Neuronal stem cell (in vitro differentiated cells): ENCODE results near the gene TPM2.

Experiments used
- DNase-seq: peaks from one replicate; pipeline ENCODE4 v3.0.0-alpha.2; 2013; ENCODE audit warnings: low spot score
- H2AFZ ChIP-seq: one replicate; pipeline ENCODE4 v1.6.1; 2013; ENCODE audit warnings: mild to moderate bottlenecking, low read length, inconsistent platforms
- H2AK5ac ChIP-seq: 2 replicates; pipeline ENCODE4 v1.6.1; 2013; ENCODE audit warnings: low read depth, mild to moderate bottlenecking, inconsistent platforms, low read length, moderate library complexity, mixed read lengths
- H2BK120ac ChIP-seq: 2 replicates; pipeline ENCODE4 v1.6.1; 2013; ENCODE audit warnings: low read depth, mild to moderate bottlenecking, inconsistent platforms, low read length, moderate library complexity, mixed read lengths
- H2BK12ac ChIP-seq: one replicate; pipeline ENCODE4 v1.6.1; 2013; ENCODE audit warnings: low read length, inconsistent platforms
- H2BK15ac ChIP-seq: 2 replicates; pipeline ENCODE4 v1.6.1; 2013; ENCODE audit warnings: mild to moderate bottlenecking, low read length, inconsistent platforms, mixed read lengths
- H2BK5ac ChIP-seq: one replicate; pipeline ENCODE4 v1.6.1; 2013; ENCODE audit warnings: inconsistent platforms, mild to moderate bottlenecking, low read length, moderate library complexity
- H3K14ac ChIP-seq: one replicate; pipeline ENCODE4 v1.6.1; 2013; ENCODE audit warnings: low read length, inconsistent platforms
- H3K18ac ChIP-seq: 2 replicates; pipeline ENCODE4 v1.6.1; 2013; ENCODE audit warnings: low read length, inconsistent platforms
- H3K23ac ChIP-seq: 2 replicates; pipeline ENCODE4 v1.6.1; 2013; ENCODE audit warnings: low read depth, mild to moderate bottlenecking, mixed read lengths, low read length, inconsistent platforms; ENCODE audit not compliant: poor library complexity
- H3K27ac ChIP-seq: replicated peaks from 3 replicates; pipeline ENCODE4 v1.5.1; 2013; ENCODE audit warnings: low read length, inconsistent platforms
- H3K27me3 ChIP-seq, 3 experiments: 2 replicates each; pipeline ENCODE4 v1.6.1; 2013; ENCODE audit warnings: low read length in 3 of 3, mild to moderate bottlenecking in 2 of 3, inconsistent platforms in 1 of 3, low read depth in 1 of 3, mixed read lengths in 1 of 3, moderate library complexity in 1 of 3; ENCODE audit not compliant: control insufficient read depth in 3 of 3, insufficient read depth in 3 of 3
- H3K36me3 ChIP-seq, 2 donors: replicated peaks in 1 of 2; 2 replicates each; pipeline ENCODE4 v1.6.1; 2013; ENCODE audit warnings: low read length in 2 of 2; ENCODE audit not compliant: control insufficient read depth in 2 of 2, insufficient read depth in 2 of 2
- H3K4ac ChIP-seq: 2 replicates; pipeline ENCODE4 v1.6.1; 2013; ENCODE audit warnings: inconsistent platforms, mild to moderate bottlenecking, low read length, moderate library complexity
- H3K4me1 ChIP-seq, 2 donors: 1 replicate in 1 of 2; 2 replicates in 1 of 2; pipeline ENCODE4 v1.6.1; 2013; ENCODE audit warnings: low read length in 2 of 2, low read depth in 1 of 2; ENCODE audit not compliant: control insufficient read depth in 2 of 2, insufficient read depth in 1 of 2
- H3K4me2 ChIP-seq: one replicate; pipeline ENCODE4 v1.6.1; 2013; ENCODE audit warnings: mild to moderate bottlenecking, low read length, inconsistent platforms; ENCODE audit not compliant: insufficient read depth, poor library complexity, severe bottlenecking
- H3K4me3 ChIP-seq, 2 donors: 2 replicates each; pipeline ENCODE4 v1.5.1; 2013; ENCODE audit warnings: low read length in 2 of 2, mild to moderate bottlenecking in 2 of 2, inconsistent platforms in 1 of 2, moderate library complexity in 1 of 2
- H3K79me1 ChIP-seq: one replicate; pipeline ENCODE4 v1.6.1; 2013; ENCODE audit warnings: low read depth, mild to moderate bottlenecking, inconsistent platforms, low read length, moderate library complexity
- H3K9ac ChIP-seq: one replicate; pipeline ENCODE4 v1.6.1; 2013; ENCODE audit warnings: mild to moderate bottlenecking, low read depth, low read length, inconsistent platforms; ENCODE audit not compliant: poor library complexity
- H3K9me3 ChIP-seq, 2 donors: replicated peaks in 1 of 2; 2 replicates each; pipeline versions ENCODE3 to v1.6.1; 2013; ENCODE audit warnings: low read length in 2 of 2, mild to moderate bottlenecking in 2 of 2, inconsistent platforms in 1 of 2, low read depth in 1 of 2, mixed read lengths in 1 of 2, moderate library complexity in 1 of 2; ENCODE audit not compliant: control insufficient read depth in 2 of 2, insufficient read depth in 1 of 2
- H4K8ac ChIP-seq: one replicate; pipeline ENCODE4 v1.6.1; 2013; ENCODE audit warnings: low read depth, mild to moderate bottlenecking, inconsistent platforms, low read length, moderate library complexity
- H4K91ac ChIP-seq: one replicate; pipeline ENCODE4 v1.6.1; 2013; ENCODE audit warnings: low read length, low read depth, mild to moderate bottlenecking, inconsistent platforms; ENCODE audit not compliant: poor library complexity
- WGBS, 2 donors: extraction: QIAGEN DNeasy Blood & Tissue Kit; methylation state at CpG; one replicate each; pipeline ENCODE4 v1.1.7; 2013; ENCODE audit warnings: missing lambda C conversion rate in 2 of 2, mixed read lengths in 1 of 2; ENCODE audit not compliant: insufficient read length in 2 of 2, insufficient replicate concordance in 1 of 2; ENCODE audit errors: extremely low coverage in 2 of 2; 5-methylcytosine and 5-hydroxymethylcytosine counted together

Gene TPM2

GRCh38 chr9:35680331-35681105 is 9.2 kb downstream of the TPM2 start:
- Histone ChIP-seq H3K4me3 (no peak overlapping the region), H3K4ac (no peak overlapping the region), H2AK5ac (peak overlapping the region; percentile 31), H3K27ac (peak overlapping the region; percentile 36), H3K9me3 (no peaks in the 10 kb centered on the region), H3K23ac (peak overlapping the region; percentile 6), H3K18ac (no peak overlapping the region), H2BK12ac (no peak overlapping the region), H3K4me2 (no peak overlapping the region), H3K4me1 (peaks cover 0 to 16% of the 10 kb centered on the region in 2 donors), H3K14ac (no peak overlapping the region), H3K79me1 (no peaks in the 10 kb centered on the region), H2AFZ (no peak overlapping the region), H4K8ac (no peak overlapping the region), H3K27me3 (peaks cover 0 to 5% (median 0%) of the 10 kb centered on the region in 3 experiments), H4K91ac (no peak overlapping the region), H3K36me3 (peaks cover 19 to 32% of the 10 kb centered on the region in 2 donors), H2BK5ac (no peak overlapping the region), H2BK120ac (no peak overlapping the region), H3K9ac (no peak overlapping the region), H2BK15ac (no peak overlapping the region)
- WGBS, 2 donors = no CpG with 5 or more reads among the region's 15 CpGs
- no peak for DNase-seq

DNA sequence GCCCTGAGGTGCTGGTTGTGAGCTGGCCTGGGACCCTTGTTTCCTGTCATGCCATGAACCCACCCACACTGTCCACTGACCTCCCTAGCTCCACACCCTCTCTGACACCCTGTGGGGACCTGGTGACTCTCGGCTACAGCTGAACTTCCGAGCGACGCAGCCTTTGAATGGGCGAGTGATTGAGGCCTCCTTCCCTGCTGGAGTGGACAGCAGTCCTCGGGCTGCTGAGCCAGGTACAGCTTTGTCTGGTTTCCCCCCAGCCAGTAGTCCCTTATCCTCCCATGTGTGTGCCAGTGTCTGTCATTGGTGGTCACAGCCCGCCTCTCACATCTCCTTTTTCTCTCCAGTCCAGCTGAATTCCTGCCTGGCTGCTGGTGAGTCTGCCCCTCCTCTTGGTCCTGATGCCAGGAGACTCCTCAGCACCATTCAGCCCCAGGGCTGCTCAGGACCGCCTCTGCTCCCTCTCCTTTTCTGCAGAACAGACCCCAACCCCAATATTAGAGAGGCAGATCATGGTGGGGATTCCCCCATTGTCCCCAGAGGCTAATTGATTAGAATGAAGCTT is 9.9 kb downstream of the TPM2 start:
- no peak overlapping the region for H3K4me2 ChIP-seq
- no peaks in the 10 kb centered on the region for H3K79me1 ChIP-seq
- H3K4me3 ChIP-seq = no peak overlapping the region
- peak overlapping the region; percentile 39 for H3K18ac ChIP-seq
- no CpG with 5 or more reads among the region's 8 CpGs for WGBS, 2 donors
- H2BK12ac ChIP-seq = no peak overlapping the region
- no peak overlapping the region for H2AFZ ChIP-seq
- no peak overlapping the region for H3K4ac ChIP-seq
- H3K9ac ChIP-seq = no peak overlapping the region
- H4K8ac ChIP-seq = no peak overlapping the region
- peak overlapping the region; percentile 40 for H2BK15ac ChIP-seq
- no peak overlapping the region for H3K14ac ChIP-seq
- H3K23ac ChIP-seq = peak overlapping the region; percentile 59
- no peak overlapping the region for H3K27ac ChIP-seq
- peaks cover 0 to 10% (median 0%) of the 10 kb centered on the region in 3 experiments for H3K27me3 ChIP-seq
- no peak overlapping the region for H4K91ac ChIP-seq
- no peak overlapping the region for H2BK5ac ChIP-seq
- peaks cover 14 to 25% of the 10 kb centered on the region in 2 donors for H3K36me3 ChIP-seq
- H3K9me3 ChIP-seq = no peaks in the 10 kb centered on the region
- H3K4me1 ChIP-seq = peaks cover 0 to 16% of the 10 kb centered on the region in 2 donors
- no peak for DNase-seq
- H2AK5ac ChIP-seq = peak overlapping the region; percentile 31
- no peak overlapping the region for H2BK120ac ChIP-seq

DNA sequence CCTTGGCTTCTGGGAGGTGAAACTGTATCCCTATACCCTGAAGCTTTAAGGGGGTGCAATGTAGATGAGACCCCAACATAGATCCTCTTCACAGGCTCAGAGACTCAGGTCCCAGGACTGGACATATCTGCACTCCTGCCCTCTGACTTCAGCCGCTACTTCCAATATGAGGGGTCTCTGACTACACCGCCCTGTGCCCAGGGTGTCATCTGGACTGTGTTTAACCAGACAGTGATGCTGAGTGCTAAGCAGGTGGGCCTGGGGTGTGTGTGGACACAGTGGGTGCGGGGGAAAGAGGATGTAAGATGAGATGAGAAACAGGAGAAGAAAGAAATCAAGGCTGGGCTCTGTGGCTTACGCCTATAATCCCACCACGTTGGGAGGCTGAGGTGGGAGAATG is 10.6 kb downstream of the TPM2 start:
- Histone ChIP-seq H3K9me3 (no peaks in the 10 kb centered on the region), H3K27ac (no peak overlapping the region)

GRCh38 chr9:35675732-35676392 is 13.9 kb downstream of the TPM2 start:
- H2BK5ac ChIP-seq = peak overlapping the region; percentile 79
- peaks cover 0 to 15% of the 10 kb centered on the region in 2 donors for H3K4me1 ChIP-seq
- no CpG with 5 or more reads among the region's 51 CpGs for WGBS, 2 donors
- peak overlapping the region; percentile 59 for H3K23ac ChIP-seq
- peak overlapping the region; percentile 65 for H2BK12ac ChIP-seq
- no peaks in the 10 kb centered on the region for H3K9me3 ChIP-seq
- no peak overlapping the region for H4K91ac ChIP-seq
- H2AK5ac ChIP-seq = no peak overlapping the region
- peak overlapping the region; percentile 87 for H4K8ac ChIP-seq
- H2AFZ ChIP-seq = peak overlapping the region; percentile 29
- no peak overlapping the region for H3K27ac ChIP-seq
- H3K4ac ChIP-seq = peak overlapping the region; percentile 47
- H3K4me3 ChIP-seq = peak overlapping the region in 1 of 2 donors; percentile 78
- H3K9ac ChIP-seq = peak overlapping the region; percentile 85
- peaks cover 0 to 34% (median 0%) of the 10 kb centered on the region in 3 experiments for H3K27me3 ChIP-seq
- peak overlapping the region; percentile 91 for H3K4me2 ChIP-seq
- H3K18ac ChIP-seq = peak overlapping the region; percentile 99
- peak overlapping the region; percentile 91 for H2BK15ac ChIP-seq
- H3K14ac ChIP-seq = peak overlapping the region; percentile 90
- peak; percentile 87 for DNase-seq
- no peaks in the 10 kb centered on the region for H3K36me3 ChIP-seq
- no peaks in the 10 kb centered on the region for H3K79me1 ChIP-seq
- peak overlapping the region; percentile 73 for H2BK120ac ChIP-seq

More for the DNA sequence above, 10.6 kb downstream of the TPM2 start:
- Histone ChIP-seq H3K4me3 (no peak overlapping the region), H3K23ac (no peak overlapping the region), H2BK120ac (no peak overlapping the region), H3K14ac (no peak overlapping the region), H2BK12ac (no peak overlapping the region), H2BK5ac (no peak overlapping the region), H3K27me3 (peaks cover 0 to 18% (median 0%) of the 10 kb centered on the region in 3 experiments), H3K18ac (peak overlapping the region; percentile 22), H2AFZ (no peak overlapping the region), H3K4me1 (peaks cover 0 to 16% of the 10 kb centered on the region in 2 donors), H4K91ac (no peak overlapping the region), H3K4me2 (no peak overlapping the region), H3K79me1 (no peaks in the 10 kb centered on the region), H3K4ac (no peak overlapping the region), H2BK15ac (no peak overlapping the region), H4K8ac (no peak overlapping the region), H3K9ac (peak overlapping the region; percentile 9), H2AK5ac (no peak overlapping the region), H3K36me3 (peaks cover 10 to 19% of the 10 kb centered on the region in 2 donors)
- WGBS, 2 donors = no CpG with 5 or more reads among the region's 5 CpGs
- DNase-seq = no peak
